D721Med (cell line): ENCODE data around the gene OLFM1.

ENCODE experiments used
- DNase-seq: peaks from one replicate; pipeline ENCODE4 v3.0.0; 2011; ENCODE audit warnings: low spot score; ENCODE audit not compliant: insufficient read length
- FAIRE-seq: peaks from 2 replicates; lab custom pipeline; 2011; peaks lifted over from hg19 to GRCh38; lab: Jason Lieb, UNC
- CTCF ChIP-seq: IDR thresholded peaks from 2 replicates; pipeline ENCODE4 v1.5.1; 2012; ENCODE audit warnings: mild to moderate bottlenecking, control low read depth; ENCODE audit not compliant: insufficient read depth; ENCODE audit errors: missing control alignments

Gene OLFM1

DNA sequence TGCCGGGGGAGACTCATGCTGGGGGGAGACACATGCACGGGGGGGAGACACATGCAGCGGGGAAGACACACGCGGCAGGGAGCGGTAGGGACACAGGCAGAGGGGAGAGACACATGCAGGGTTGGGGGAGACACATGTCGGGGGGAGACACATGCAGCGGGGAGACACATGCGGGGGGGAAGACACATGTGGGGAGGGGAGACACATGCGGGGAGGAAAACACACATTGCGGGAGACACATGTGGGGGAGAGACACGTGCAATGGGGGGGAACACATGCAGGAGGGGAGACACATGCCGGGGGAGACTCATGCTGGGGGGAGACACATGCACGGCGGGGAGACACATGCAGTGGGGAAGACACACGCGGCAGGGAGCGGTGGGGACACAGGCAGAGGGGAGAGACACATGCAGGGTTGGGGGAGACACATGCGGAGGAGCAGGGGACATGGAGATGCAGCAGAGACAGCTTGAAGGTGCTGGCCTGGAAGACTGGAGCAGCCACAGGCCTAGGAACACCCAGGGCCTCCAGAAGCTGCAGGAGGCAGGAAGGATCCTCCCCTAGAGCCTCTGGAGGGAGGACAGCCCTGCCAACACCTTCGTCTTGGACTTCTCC lies 20.3 kb upstream of the OLFM1 start:
- TF ChIP-seq CTCF, result no peak
- no peak for FAIRE-seq

DNA sequence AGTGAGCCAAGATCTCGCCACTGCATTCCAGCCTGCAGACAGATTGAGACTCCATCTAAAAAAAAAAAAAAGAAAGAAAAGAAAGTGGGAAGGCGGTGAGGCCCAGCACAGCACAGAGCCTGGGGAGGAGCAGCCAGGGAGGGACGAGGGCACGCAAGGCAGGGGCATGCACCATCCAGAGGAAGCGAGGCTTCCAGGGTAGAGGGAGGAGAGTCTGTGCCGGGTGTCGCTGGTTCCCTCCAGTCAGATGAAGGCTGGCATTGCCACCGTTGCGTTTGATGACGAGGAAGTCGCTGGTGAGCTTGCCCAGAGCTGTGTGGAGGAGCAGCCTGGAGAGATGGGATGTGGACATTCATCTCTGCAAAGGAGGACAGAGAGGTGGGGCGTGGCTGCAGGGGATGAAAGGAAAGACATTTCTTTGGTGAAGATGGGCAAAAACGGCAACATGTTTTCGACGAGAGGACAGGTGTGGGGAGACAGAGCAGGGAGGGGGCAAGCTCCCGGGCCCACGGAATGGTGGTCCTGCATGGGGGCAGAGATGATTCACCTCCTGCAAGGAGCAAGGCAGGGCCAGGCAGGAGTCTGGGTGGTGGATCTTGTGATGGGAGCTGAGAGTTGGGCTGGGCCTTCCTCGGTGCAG lies 18.6 kb upstream of the OLFM1 start:
- TF ChIP-seq CTCF, result no peak
- DNase-seq, result no peak
- no peak for FAIRE-seq

More for the DNA sequence above, 20.3 kb upstream of the OLFM1 start:
- DNase-seq, result no peak

- no peak for TF ChIP-seq CTCF
- FAIRE-seq, result no peak
- DNase-seq, result no peak
These were observed 17.8 kb upstream of the OLFM1 start for GRCh38 chr9:135069558-135070197.

GRCh38 chr9:135070198-135070951 lies 17.1 kb upstream of the OLFM1 start:
- TF ChIP-seq CTCF, result no peak
- DNase-seq, result peak; percentile 77
- FAIRE-seq, result no peak

GRCh38 chr9:135070964-135071735 lies 16.3 kb upstream of the OLFM1 start:
- no peak for FAIRE-seq
- DNase-seq, result no peak
- TF ChIP-seq CTCF, result no peak

DNA sequence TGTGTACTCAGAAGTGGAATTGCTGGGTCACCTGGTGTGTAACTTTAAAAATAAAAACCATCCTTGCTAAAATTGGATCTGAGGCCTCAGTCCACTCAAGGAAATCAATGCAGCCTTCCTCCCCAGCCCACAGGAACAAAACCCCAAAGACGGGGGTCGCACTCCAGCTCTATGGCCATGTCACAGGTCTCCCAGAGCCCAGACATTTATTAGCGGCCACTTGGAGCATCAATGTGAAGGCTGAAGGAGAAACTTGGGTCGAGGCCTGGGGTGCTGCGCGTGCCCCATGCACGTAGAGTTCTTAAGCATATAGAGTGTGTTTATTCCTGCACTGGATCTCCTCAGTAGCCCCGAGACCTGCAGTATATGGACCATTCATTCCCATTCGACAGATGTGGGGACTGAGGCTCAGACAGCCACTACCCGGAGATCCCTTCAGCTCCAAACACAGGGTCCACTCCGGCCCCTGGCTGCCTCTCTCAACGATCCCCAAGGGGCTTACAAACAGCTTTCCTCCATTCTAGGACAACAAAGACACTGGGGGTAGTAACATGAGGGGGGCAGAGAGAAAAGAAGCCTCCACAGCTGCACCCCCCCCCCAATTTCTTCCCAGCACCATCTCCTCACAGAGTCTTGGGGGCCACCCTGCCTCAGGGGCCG lies 14.3 kb upstream of the OLFM1 start:
- FAIRE-seq (no peak), DNase-seq (no peak)
- no peak for TF ChIP-seq CTCF
